Measurements from ENCODE around the gene TBC1D4.

The TBC1D4 gene

GRCh38 chr13:75482070-75482819 is at the start of gene TBC1D4:
TBC1D4 (minus strand) TSS chr13:75482169; CDS start chr13:75481767, 402 bp downstream.
- H3K27ac ChIP-seq, result peak within 1 kb of the TSS; percentile 2 to 87 (median 78)

DNA sequence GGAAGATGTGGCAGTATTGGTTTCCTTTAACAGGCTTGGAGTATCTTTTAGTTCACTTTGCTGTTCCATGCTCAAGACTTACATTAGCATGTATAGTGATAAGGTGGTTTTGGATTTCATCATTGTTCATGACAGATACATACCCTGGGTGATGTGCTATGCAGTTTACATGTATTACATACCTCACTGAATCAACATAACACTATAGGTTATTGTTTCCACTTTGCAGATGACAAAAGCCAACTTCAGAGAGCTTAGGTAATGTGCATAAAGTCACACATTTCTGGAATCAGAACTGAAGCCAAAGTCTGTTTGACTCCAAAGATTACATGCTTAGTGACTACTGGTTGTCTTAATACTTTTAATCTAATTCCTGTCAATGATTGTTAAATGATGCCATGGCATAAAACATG is 48.6 kb upstream of the TBC1D4 start:
- no peak overlapping the region for H3K4me3 ChIP-seq
- H3K27ac ChIP-seq, result no peak overlapping the region

More at GRCh38 chr13:75482070-75482819, at the start of gene TBC1D4:
- peak within 1 kb of the TSS; percentile 66 to 95 (median 82) for H3K4me3 ChIP-seq

- Histone ChIP-seq H3K27ac (no peak overlapping the region), H3K4me3 (no peak overlapping the region)
Measured at GRCh38 chr13:75521956-75522355, 40.0 kb upstream of the TBC1D4 start.

DNA sequence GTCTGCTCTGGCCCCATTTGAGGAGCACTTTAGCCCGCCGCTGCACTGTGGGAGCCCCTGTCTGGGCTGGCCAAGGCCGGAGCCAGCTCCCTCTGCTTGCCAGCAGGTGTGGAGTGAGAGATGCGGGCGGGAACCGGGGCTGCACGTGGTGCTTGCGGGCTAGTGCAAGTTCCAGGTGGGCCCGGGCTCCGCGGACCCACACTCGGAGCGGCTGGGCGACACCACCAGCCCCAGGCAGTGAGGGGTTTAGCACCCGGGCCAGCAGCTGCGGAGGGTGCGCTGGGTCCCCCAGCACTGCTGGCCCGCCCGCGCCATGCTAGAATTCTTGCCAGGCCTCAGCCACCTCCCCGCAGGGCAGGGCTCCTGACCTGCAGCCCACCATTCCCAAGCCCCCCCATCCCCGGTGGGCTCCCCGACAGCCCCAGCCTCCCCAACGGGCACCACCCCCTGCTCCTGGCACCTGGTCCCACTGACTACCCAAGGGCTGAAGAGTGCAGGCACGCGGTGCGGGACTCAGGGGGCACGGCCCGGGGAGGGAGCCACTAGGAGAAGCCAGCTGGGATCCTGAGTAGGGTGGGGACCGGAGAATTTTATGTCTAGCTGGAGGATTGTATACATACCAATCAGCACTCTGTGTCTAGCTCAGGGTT is 36.6 kb upstream of the TBC1D4 start:
- H3K27ac ChIP-seq, result no peak overlapping the region
- no peak overlapping the region for H3K4me3 ChIP-seq

- Histone ChIP-seq H3K4me3 (no peak overlapping the region), H3K27ac (no peak overlapping the region)
Measured at GRCh38 chr13:75514080-75514995, 32.4 kb upstream of the TBC1D4 start.

- no peak overlapping the region for H3K27ac ChIP-seq
- H3K4me3 ChIP-seq, result no peak overlapping the region
Measured at GRCh38 chr13:75513271-75513670, 31.3 kb upstream of the TBC1D4 start.

GRCh38 chr13:75512253-75512652 is 30.3 kb upstream of the TBC1D4 start:
- Histone ChIP-seq H3K4me3 (no peak overlapping the region), H3K27ac (no peak overlapping the region)

DNA sequence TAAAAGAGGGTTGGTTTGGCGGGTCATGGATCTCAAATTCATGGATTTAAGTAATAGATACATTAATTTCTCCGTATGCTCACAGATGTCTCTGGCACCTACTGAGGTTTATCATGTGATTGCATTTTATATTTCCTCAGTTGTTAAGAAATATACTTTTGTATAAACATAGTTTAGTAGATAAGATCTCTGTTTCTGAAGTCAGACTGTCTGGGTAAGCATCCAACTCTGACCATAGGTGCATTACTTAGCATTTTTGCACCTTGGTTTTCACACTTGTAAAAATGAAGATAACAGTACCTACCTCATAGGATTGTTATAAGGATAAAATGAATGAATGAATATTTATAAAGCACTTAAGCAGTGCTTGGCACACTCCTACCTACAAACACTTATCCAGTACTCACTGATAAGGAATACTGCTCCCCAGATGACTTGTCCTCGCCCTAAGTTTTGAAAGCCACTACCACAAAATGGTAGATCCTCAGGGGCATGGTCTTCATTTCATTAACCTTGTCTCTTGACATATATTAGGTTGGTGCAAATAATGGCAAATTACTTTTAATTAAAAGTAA is 29.2 kb upstream of the TBC1D4 start:
- H3K27ac ChIP-seq, result no peak overlapping the region
- H3K4me3 ChIP-seq, result no peak overlapping the region

DNA sequence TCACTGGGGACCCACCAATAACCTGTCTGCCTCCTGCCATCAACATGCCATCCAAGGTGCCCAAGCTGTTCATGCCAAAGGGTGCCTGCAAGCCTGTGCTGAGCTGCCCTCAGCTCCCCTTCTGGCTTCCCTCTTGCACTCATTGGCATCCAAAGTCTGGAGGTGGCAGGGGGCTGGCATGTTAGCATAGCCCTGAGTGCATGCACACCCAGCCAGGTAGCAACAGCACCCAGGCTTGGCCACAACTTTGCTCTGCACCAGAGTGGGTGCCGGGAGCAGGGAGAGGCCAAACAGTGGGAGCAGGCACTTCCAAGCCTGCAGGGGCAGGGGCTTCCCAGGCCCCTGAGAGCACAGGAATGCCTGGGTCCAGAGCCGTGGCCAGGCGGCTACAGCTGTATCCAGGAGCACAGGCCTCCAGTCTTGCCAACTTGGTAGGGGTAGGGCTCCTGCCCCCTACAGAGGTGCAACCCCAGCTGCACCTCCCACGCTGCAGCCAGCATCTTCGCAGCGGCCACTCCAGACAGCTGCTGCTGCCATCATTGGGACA is 26.1 kb upstream of the TBC1D4 start:
- H3K27ac ChIP-seq, result no peak overlapping the region
- no peak overlapping the region for H3K4me3 ChIP-seq

GRCh38 chr13:75507027-75508001 is 25.3 kb upstream of the TBC1D4 start:
- Histone ChIP-seq H3K27ac (no peak overlapping the region), H3K4me3 (no peak overlapping the region)

- Histone ChIP-seq H3K27ac (no peak overlapping the region), H3K4me3 (no peak overlapping the region)
Measured at GRCh38 chr13:75506018-75506417, 24.0 kb upstream of the TBC1D4 start.

DNA sequence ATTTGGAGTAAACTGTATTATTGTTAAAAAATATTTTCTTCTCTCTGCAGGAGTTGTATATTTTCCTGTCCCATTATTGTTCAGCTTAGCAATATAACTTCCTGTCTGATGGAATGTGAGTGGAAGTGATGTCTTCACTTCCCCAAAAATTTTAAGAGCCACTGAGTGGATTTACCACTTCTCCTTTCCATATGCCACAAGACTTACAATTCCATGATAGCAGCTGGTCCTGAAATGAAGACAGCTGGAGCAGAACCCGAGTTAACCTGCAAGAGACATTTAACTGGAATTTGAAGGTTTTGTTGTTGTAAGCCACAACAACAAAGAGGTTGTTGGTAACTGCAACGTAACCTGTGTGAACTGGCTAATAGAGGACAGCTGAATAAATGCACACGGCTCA is 23.4 kb upstream of the TBC1D4 start:
- no peak overlapping the region for H3K27ac ChIP-seq

DNA sequence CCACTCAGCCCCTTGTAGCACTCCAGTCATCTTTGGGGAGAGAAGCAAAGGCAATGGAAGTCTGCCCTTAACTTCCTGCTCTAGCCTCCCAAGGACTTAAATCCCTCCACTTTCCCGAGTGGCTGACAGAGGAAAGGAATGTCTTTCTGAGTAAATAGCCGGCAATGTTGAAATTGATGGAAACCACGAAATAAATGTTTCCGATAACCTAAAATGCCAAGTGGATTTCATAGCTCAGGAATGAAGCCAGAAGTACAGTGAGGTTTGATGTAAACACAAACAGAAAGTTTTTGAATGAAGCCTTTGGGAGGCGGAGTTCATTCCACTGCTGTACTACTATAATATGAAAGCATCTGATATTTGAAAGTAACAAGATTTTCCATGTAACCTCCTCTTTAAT is 14.0 kb upstream of the TBC1D4 start:
- no peak overlapping the region for H3K27ac ChIP-seq
- H3K4me3 ChIP-seq, result no peak overlapping the region

More for the DNA sequence above, 23.4 kb upstream of the TBC1D4 start:
- no peak overlapping the region for H3K4me3 ChIP-seq

GRCh38 chr13:75494491-75494890 is 12.5 kb upstream of the TBC1D4 start:
- Histone ChIP-seq H3K4me3 (no peak overlapping the region), H3K27ac (no peak overlapping the region)

DNA sequence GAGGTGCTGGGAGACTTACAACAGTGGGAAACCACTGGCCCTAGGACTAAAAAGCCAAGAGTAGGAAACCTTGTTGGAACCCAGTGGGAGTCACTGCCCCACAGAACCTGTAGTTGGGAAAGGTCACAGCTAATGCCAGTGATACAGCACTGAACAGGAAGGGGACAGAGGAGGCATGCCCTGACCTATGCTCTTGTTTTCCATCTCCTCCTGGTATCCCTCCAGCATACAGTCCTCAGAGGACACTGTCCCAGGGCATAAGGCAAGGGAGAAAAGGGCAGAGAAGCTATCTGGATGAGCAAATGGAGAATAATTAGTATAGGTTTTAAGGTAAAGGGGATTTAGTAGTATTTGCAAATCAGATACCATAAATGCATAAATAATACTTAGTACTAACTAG is 11.2 kb upstream of the TBC1D4 start:
- no peak overlapping the region for H3K4me3 ChIP-seq
- H3K27ac ChIP-seq, result no peak overlapping the region

DNA sequence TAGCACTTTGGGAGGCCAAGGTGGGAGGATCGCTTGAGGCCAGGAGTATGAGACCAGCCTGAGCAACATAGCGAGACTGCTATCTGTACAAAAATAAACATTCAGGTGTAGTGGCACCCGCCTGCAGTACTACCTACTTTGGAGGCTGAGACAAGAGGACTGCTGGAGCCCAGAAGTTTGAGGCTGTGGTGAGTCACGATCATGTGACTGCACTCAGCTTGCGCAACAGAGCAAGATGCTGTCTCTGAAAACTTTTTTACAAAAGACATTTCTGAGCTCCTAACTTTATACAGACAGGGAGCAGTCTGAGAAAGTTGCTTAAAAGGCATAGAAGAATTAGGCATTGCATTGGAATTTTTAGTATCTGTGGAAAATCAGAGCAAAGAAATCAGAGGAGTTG is 10.4 kb upstream of the TBC1D4 start:
- no peak overlapping the region for H3K27ac ChIP-seq
- H3K4me3 ChIP-seq, result no peak overlapping the region

DNA sequence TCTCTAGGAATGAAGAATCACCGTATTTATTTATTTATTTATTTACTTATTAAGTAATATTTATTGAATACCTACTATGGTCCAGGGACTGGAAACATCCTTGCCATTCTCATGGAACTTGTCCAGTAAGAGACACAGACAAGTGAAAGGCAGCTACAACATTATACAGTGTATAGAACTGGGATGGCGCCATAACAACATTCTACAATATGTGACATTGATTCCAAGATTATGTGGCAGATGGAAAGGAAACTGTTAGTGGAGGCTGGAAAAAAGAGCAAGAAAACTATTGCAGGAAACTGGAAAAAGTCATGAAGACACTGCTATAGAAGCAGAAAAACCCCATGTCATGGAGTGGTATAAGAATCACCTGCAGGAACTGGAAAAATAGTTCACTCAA is 9.4 kb upstream of the TBC1D4 start:
- no peak overlapping the region for H3K4me3 ChIP-seq
- no peak overlapping the region for H3K27ac ChIP-seq

DNA sequence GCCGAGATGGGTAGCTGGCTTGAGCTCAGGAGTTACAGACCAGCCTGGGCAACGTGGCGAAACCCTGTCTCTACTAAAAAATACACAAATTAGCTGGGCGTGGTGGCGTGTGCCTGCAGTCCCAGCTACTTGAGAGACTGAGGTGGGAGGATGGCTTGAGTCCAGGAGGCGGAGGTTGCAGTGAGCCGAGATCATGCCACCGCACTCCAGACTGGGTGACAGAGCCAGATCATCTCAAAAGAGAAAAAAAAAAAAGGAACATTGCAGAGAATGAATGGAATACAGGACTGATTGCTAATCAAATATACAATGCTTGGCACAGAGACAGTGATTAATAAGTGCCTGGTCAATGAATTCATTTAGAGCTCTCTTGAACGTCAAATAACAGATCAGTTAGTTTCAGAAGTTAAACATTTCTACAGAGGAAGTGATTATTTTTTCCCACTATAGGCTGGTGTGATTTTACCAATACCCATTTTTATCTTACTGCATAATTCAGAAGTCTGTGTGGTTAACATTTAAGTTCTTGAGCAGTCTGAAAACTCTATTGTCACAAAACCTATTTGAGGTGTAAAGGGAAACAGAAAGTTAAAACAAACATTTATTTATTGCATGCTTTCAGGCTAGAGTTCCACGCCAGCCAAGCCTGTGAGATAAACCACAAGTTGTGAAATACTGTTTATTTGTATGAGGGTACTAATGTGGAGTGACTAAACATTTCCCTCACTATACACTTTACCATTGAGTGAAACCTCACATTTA is 7.7 kb upstream of the TBC1D4 start:
- no peak overlapping the region for H3K27ac ChIP-seq

More for the DNA sequence above, 7.7 kb upstream of the TBC1D4 start:
- no peak overlapping the region for H3K4me3 ChIP-seq
